Skeletal muscle tissue (tissue), 4 donors: ENCODE data around the gene ELL2. TPM values are rescaled to one million over a fixed set of nuclear protein-coding genes. Genes with fewer than 3 reads are reported as not detected.

Source experiments
- H3K27ac ChIP-seq: one replicate; pipeline ENCODE4 v1.7.0; 2013; ENCODE audit warnings: mild to moderate bottlenecking, low read depth, low read length, inconsistent platforms
- H3K27me3 ChIP-seq, 3 donors: one replicate each; pipeline ENCODE4 v1.7.0; 2013; ENCODE audit warnings: low read length in 3 of 3; ENCODE audit not compliant: control insufficient read depth in 3 of 3, insufficient read depth in 3 of 3
- H3K36me3 ChIP-seq, 3 donors: one replicate each; pipeline ENCODE4 v1.7.0; 2013; ENCODE audit warnings: low read length in 3 of 3; ENCODE audit not compliant: control insufficient read depth in 3 of 3, insufficient read depth in 3 of 3
- H3K4me1 ChIP-seq, 3 donors: one replicate each; pipeline ENCODE4 v1.7.0; 2013; ENCODE audit warnings: low read length in 3 of 3, mild to moderate bottlenecking in 3 of 3; ENCODE audit not compliant: control insufficient read depth in 3 of 3, insufficient read depth in 3 of 3
- H3K4me3 ChIP-seq, 3 donors: one replicate each; pipeline ENCODE4 v1.7.0; 2013; ENCODE audit warnings: low read length in 3 of 3
- H3K9ac ChIP-seq, 3 donors: one replicate each; pipeline ENCODE4 v1.7.0; 2013; ENCODE audit warnings: low read length in 3 of 3, mild to moderate bottlenecking in 3 of 3, moderate library complexity in 2 of 3, low read depth in 1 of 3
- H3K9me3 ChIP-seq, 3 donors: one replicate each; pipeline ENCODE4 v1.7.0; 2013; ENCODE audit warnings: low read length in 3 of 3; ENCODE audit not compliant: control insufficient read depth in 3 of 3
- total RNA-seq: library from RNA; depleted of rRNA; stranded (reverse); fragments of >200 nt; gene quantifications from one replicate; pipeline ENCODE4 v1.2.3, GENCODE V29; 2014
- donor health status: Osteomylitis.

ELL2 gene
- total RNA-seq, 1 donor from 2014 or later: 5.7 TPM

DNA sequence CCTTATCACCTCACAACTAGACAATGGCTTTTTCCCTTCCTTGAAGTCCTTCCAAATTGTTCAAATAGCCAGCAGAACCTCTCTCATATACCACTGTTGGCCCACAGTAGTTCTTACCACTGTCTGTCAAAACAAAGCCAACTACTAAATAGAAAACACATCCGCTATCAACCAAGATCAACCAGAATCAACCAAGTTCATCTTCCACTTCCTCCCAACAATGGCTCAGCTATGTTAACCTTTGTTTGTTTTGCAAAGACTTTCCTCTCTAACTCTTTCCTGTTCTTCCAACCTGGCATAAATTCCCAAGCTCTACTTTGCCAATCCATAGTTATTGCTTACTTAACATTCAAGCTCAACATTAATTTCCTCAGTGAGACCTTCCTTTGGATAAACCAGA, 15.2 kb downstream of the ELL2 start:
- H3K9me3 ChIP-seq: no peaks in the 10 kb centered on the region
- H3K4me1 ChIP-seq: no peaks in the 10 kb centered on the region
- no peaks in the 10 kb centered on the region for H3K27me3 ChIP-seq
- no peak overlapping the region for H3K27ac ChIP-seq
- no peak overlapping the region for H3K4me3 ChIP-seq
- no peak overlapping the region for H3K9ac ChIP-seq
- H3K36me3 ChIP-seq: no peaks in the 10 kb centered on the region

DNA sequence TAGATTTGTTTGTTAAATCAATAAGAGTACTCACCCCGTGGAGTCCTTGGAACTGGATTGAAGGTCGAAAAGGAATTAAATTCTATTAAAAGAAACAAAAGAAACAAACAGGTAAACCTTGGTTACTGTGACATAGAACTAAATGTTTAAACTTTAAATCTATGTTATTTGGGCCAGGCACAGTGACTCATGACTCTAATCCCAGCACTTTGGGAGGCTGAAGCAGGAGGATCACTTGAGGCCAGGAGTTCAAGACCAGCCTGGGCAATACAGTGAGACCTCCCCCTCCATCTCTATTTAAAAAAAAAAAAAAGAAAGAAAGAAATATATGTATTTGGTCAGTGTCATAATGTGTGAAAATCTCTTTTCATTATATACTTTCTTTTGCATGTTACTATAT, 18.7 kb downstream of the ELL2 start:
- no peaks in the 10 kb centered on the region for H3K36me3 ChIP-seq
- no peaks in the 10 kb centered on the region for H3K4me1 ChIP-seq
- no peak overlapping the region for H3K27ac ChIP-seq
- H3K27me3 ChIP-seq: no peaks in the 10 kb centered on the region
- no peak overlapping the region for H3K4me3 ChIP-seq
- no peak overlapping the region for H3K9ac ChIP-seq
- H3K9me3 ChIP-seq: no peaks in the 10 kb centered on the region

DNA sequence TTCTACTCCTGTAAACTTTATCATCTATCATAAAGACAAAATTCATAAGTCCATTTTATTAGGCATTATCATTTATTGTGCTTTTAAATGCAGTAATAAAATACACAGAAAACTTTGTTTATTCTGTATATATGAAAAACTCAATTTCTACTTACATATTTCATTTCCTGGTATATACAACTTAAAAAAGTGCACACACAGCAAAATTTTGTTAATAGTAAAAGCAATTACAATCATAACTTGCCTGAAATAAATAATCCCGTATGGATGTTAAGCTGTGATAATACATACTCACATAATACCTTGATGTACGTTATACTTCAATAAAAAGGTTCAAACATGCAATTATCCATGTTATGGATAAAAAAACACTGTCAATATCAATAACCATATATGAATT, 19.2 kb downstream of the ELL2 start:
- Histone ChIP-seq H3K27me3 (no peaks in the 10 kb centered on the region), H3K36me3 (no peaks in the 10 kb centered on the region), H3K4me3 (no peak overlapping the region), H3K9me3 (no peaks in the 10 kb centered on the region), H3K27ac (no peak overlapping the region), H3K4me1 (no peaks in the 10 kb centered on the region), H3K9ac (no peak overlapping the region)

DNA sequence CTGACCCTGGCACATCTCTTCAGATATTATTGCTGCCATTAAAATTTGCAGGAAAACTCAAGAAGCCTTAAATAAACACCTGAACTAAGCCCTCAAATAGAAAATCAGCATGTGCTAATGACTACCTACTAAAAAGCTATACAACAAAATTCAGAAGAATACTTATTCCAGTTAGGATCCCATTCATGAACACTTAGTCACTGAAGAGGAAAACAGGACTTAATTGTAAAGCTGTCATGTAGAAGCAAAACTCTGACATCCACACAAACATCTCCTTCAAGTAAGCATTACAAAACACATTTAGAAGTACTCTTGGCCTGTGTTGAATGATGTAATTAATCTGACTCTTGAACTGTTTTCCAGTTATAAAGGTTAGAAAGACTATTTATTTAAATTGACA, 19.9 kb downstream of the ELL2 start:
- Histone ChIP-seq H3K27me3 (no peaks in the 10 kb centered on the region), H3K4me1 (no peaks in the 10 kb centered on the region), H3K9ac (no peak overlapping the region), H3K27ac (no peak overlapping the region), H3K4me3 (no peak overlapping the region), H3K9me3 (no peaks in the 10 kb centered on the region), H3K36me3 (no peaks in the 10 kb centered on the region)

DNA sequence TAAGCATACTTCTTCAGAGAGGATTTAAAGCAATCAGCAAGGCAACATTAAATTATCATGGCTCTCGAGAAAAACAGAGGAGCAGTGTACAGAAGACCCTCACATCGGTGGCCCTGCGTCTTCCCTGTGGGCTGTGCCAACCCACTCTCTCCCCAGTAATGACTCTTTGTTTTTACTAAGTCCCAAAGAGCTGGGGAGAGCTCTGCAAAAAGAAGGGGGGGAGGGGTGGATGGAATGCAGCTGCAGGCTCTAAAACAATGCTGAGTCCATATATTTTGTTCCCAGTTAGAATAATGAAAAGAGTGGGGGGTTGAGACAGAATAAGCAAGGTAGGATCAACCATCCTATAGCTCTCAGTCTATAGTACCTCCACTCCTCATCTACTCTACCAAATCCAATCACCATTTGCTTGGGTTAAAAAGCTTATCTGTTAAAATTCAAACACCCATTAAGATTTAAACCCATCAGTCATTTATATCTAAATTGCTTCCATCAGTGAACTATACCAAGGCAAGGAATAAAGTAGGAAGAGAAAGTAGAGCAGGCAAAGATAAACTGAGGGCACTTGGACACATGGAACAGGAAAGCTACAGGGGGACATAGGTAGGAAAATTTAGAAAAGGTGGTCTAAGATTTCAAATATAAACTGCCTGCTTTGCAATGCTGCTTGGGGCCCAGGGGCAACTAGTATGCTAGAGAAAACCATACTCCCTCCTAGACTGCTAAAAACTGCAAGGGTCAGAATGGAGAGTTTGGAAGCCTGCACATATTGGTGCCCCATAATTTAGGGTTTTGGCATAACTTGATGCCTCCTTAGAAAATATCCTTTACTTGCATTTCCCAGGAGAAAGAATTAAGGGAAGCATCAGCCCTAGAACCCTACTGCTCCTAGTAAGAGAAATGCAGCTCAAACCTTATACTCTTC, 20.6 kb downstream of the ELL2 start:
- Histone ChIP-seq H3K4me3 (no peak overlapping the region), H3K27me3 (no peaks in the 10 kb centered on the region), H3K4me1 (no peaks in the 10 kb centered on the region), H3K36me3 (no peaks in the 10 kb centered on the region), H3K9ac (no peak overlapping the region), H3K27ac (no peak overlapping the region), H3K9me3 (no peaks in the 10 kb centered on the region)

DNA sequence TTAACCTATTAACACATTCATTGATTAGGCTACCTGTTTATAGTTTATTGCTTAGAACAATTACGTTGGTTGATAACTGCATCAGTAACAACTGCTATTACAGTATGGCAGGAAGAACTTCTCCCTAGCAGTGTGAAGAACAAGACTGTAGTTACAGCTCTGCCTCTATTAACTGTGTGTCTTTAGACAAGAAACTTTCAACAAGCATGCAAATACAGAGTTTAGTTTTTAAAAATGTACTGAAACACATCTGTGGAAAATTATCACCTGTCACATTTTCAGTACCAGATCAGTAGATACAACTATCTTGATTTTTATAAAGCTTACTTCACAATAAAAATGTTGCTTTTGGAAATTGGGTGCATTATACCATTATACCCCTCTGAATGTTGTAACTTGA, 22.2 kb downstream of the ELL2 start:
- Histone ChIP-seq H3K27ac (no peak overlapping the region), H3K36me3 (no peaks in the 10 kb centered on the region), H3K9ac (no peak overlapping the region), H3K9me3 (no peaks in the 10 kb centered on the region), H3K4me3 (no peak overlapping the region), H3K4me1 (no peaks in the 10 kb centered on the region), H3K27me3 (no peaks in the 10 kb centered on the region)

DNA sequence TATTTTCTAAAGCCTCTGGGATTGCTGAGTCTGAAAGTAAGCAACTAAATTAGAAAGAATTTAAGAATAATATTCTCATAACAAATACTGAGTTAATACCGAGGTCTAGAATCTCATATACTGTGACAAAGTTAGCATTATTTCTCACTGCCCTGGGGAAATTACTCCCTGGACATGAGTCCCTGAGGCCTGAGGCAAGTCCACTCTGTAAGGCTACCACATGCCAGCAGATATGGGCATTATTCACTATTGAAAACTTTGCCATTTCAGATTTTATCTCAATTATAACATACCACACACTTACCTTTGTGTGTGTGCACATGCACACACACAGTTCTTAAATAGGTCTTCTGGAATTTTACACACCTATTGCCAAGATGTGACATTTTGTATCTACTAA, 22.9 kb downstream of the ELL2 start:
- Histone ChIP-seq H3K36me3 (no peaks in the 10 kb centered on the region), H3K27me3 (no peaks in the 10 kb centered on the region), H3K9ac (no peak overlapping the region), H3K9me3 (no peaks in the 10 kb centered on the region), H3K4me3 (no peak overlapping the region), H3K27ac (no peak overlapping the region), H3K4me1 (peaks cover 0 to 2% (median 0%) of the 10 kb centered on the region in 3 donors)

DNA sequence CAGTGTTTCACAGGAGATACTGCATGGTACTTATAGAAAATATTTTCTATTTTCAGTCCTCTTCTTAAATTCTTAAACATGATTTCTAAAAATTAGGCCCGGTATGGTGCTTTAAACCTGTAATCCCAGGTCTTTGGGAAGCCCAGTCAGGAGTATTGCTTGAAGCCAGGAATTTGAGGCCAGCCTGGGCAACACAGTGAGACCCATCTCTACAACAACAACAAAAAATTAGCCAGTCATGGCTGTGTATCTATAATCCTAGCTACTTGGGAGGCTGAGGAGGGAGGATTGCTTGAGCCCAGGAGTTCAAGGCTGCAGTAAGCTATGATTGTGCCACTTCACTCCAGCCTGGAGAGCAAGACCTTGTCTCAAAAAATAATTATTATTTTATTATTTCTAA, 23.3 kb downstream of the ELL2 start:
- H3K27ac ChIP-seq: no peak overlapping the region
- H3K4me1 ChIP-seq: peaks cover 0 to 2% (median 0%) of the 10 kb centered on the region in 3 donors
- no peaks in the 10 kb centered on the region for H3K27me3 ChIP-seq
- H3K4me3 ChIP-seq: no peak overlapping the region
- H3K36me3 ChIP-seq: no peaks in the 10 kb centered on the region
- no peak overlapping the region for H3K9ac ChIP-seq
- H3K9me3 ChIP-seq: no peaks in the 10 kb centered on the region

DNA sequence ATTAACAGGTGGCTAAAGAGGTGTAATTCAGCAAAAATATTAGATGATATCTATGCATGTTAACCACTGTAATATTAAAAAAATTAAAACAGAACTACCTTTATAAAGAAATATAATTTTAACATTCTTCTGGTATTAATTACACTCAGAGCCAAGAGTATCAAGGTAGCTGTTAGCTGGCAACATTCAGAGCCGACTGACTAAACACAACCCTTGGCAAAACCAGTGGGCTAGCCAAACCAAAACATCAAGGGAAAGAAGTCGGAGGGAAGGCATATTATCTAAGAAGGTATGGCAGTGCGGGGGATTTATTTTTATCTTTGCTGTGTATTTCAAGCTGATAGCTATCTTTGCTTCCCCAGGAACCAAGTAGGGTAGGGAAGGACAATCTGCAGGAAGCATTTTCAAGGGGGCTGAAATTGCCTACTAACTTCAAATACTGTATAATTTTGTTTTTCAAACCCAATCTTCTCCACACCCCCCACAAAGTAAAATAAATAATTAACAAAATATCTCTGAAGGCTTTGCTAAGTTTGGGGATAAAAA, 24.0 kb downstream of the ELL2 start:
- H3K9ac ChIP-seq: no peak overlapping the region
- no peak overlapping the region for H3K4me3 ChIP-seq
- no peak overlapping the region for H3K27ac ChIP-seq
- H3K4me1 ChIP-seq: peaks cover 0 to 2% (median 0%) of the 10 kb centered on the region in 3 donors
- no peaks in the 10 kb centered on the region for H3K27me3 ChIP-seq
- H3K36me3 ChIP-seq: no peaks in the 10 kb centered on the region
- H3K9me3 ChIP-seq: no peaks in the 10 kb centered on the region

DNA sequence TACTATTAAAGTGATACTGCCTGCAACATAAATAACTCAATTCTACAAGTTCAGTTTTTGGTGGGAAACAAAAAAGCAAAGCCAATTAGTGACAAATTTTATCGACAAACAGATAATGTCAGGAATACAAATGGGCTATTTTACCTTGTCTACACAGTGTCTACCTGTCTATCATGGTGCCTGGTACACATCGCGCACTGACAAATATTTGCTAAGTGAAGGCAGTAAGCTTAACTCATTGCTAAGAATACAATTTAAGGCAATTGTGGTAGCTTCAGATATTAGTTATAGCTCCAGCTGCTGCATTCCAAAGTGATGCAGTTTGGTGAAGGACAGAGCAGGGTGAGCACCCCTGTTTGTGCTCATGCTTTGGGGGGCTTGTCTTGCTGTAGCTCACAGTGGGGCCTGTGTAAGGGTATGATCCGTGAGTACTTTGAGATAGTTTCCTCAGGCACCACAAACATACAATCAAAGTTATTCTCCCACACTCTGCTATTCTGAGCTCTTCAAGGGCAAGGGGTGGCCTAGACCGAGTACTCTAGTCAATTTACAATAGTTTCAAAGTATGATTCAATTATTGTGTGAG, 24.7 kb downstream of the ELL2 start:
- Histone ChIP-seq H3K36me3 (no peaks in the 10 kb centered on the region), H3K4me1 (peaks cover 0 to 2% (median 0%) of the 10 kb centered on the region in 3 donors), H3K27ac (no peak overlapping the region), H3K9ac (no peak overlapping the region), H3K27me3 (no peaks in the 10 kb centered on the region), H3K4me3 (no peak overlapping the region), H3K9me3 (no peaks in the 10 kb centered on the region)
